Nephron (organoid): ENCODE results near the gene MYO1D.

Experiments
- H3K27ac Mint-ChIP-seq, 3 experiments: 2 replicates each; pipeline ENCODE4 v1.8.0; 2020; ENCODE audit warnings: mixed read lengths in 3 of 3, mild to moderate bottlenecking in 2 of 3, moderate library complexity in 1 of 3
- H3K27me3 Mint-ChIP-seq: 2 replicates; pipeline ENCODE4 v1.8.0; 2021; ENCODE audit warnings: low read depth, mild to moderate bottlenecking, moderate library complexity, mixed read lengths
- H3K36me3 Mint-ChIP-seq: 2 replicates; pipeline ENCODE4 v1.8.0; 2020; ENCODE audit warnings: low read depth, mixed read lengths
- H3K4me1 Mint-ChIP-seq: 2 replicates; pipeline ENCODE4 v1.8.0; 2020; ENCODE audit warnings: mixed read lengths
- H3K4me3 Mint-ChIP-seq, 3 experiments: 2 replicates each; pipeline ENCODE4 v1.8.0; 2020; ENCODE audit warnings: mild to moderate bottlenecking in 3 of 3, mixed read lengths in 3 of 3, moderate library complexity in 2 of 3
- H3K9me3 Mint-ChIP-seq: 2 replicates; pipeline ENCODE4 v1.8.0; 2020; ENCODE audit warnings: mixed read lengths
- TF ChIP-seq, protein P1 (sequence below), 3 experiments: fragments of 200-600 bp; sonication (generic); IDR thresholded peaks; one replicate each; pipeline ENCODE4 v1.5.0; 2021; ENCODE audit warnings: antibody characterized with exemption in 3 of 3; ENCODE audit not compliant: unreplicated experiment in 3 of 3

MYO1D gene

DNA sequence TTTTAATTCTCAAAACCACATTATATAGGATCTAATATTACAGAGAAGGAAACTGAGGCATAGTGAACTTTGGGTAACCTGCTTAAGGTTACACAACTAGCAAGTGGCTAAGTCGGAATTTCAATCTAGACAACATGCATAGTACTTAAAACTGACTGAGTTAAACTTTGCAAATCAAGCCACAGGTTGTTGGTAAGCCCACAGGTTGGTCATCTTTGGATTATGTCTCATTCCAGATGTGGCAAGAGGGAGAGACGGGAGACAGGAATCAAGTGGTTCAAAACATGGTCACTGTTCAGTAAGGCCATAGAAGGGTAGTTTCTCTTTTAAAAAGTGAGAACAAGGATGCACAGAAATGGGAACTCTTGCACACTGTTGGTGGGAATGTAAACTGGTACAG is 57.1 kb downstream of the MYO1D start:
- Mint-ChIP-seq H3K9me3 (no peaks in the 10 kb centered on the region), H3K4me1 (no peaks in the 10 kb centered on the region), H3K36me3 (no peaks in the 10 kb centered on the region), H3K4me3 (no peak overlapping the region), H3K27me3 (peaks cover 4% of the 10 kb centered on the region), H3K27ac (no peak overlapping the region)
- TF ChIP-seq, protein P1, sequence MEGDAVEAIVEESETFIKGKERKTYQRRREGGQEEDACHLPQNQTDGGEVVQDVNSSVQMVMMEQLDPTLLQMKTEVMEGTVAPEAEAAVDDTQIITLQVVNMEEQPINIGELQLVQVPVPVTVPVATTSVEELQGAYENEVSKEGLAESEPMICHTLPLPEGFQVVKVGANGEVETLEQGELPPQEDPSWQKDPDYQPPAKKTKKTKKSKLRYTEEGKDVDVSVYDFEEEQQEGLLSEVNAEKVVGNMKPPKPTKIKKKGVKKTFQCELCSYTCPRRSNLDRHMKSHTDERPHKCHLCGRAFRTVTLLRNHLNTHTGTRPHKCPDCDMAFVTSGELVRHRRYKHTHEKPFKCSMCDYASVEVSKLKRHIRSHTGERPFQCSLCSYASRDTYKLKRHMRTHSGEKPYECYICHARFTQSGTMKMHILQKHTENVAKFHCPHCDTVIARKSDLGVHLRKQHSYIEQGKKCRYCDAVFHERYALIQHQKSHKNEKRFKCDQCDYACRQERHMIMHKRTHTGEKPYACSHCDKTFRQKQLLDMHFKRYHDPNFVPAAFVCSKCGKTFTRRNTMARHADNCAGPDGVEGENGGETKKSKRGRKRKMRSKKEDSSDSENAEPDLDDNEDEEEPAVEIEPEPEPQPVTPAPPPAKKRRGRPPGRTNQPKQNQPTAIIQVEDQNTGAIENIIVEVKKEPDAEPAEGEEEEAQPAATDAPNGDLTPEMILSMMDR (IDR thresholded peaks at IDR 0.05; ENCODE audit: unreplicated experiment in 3 of 3): no peak

DNA sequence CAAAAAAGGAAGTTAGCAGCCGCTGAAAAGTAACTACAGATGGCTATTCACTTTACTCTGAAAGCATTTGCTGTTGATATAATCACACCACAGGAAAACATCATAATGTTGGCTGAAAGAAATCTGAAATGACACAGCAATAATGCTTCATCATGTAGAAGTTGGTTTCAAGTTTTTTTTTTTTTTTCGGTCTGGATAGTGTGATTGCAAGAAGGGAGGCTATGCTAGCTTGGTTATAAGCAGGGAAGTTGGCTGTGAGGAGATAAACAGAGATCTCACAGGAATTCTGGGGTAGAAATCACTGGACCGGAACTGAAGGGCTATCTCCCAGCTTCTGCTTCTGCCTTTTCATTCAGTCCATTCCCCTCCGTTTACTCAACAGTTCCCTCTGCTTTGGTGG is 57.9 kb downstream of the MYO1D start:
- peaks cover 4% of the 10 kb centered on the region for H3K27me3 Mint-ChIP-seq
- H3K4me1 Mint-ChIP-seq: no peaks in the 10 kb centered on the region
- peak overlapping the region in 1 of 3 experiments; percentile 8 for H3K4me3 Mint-ChIP-seq
- no peak overlapping the region for H3K27ac Mint-ChIP-seq
- H3K36me3 Mint-ChIP-seq: no peaks in the 10 kb centered on the region
- no peaks in the 10 kb centered on the region for H3K9me3 Mint-ChIP-seq
- TF ChIP-seq, protein P1 (IDR thresholded peaks at IDR 0.05; ENCODE audit: unreplicated experiment in 3 of 3): no peak

DNA sequence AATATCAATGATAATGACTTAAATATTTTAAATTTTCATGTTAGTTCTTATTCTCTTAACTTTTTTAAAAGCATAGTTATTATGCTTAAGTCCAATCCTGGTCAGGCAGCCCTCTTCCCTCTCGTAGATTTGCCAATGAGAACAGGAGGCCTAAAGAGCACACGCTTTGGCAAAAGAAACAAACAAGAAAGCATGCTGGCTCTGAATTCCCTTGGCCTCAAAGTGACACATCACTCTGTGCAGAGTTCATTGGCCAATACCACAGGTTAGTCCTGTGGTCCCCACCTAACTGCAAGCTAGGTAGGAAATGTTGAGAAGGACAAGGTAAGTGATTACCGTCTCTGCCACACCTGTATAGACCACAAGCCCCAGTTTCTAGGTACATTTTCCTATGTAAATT is 61.5 kb downstream of the MYO1D start:
- TF ChIP-seq, protein P1 (IDR thresholded peaks at IDR 0.05; ENCODE audit: unreplicated experiment in 3 of 3): no peak
- Mint-ChIP-seq H3K4me3 (no peak overlapping the region), H3K27me3 (no peaks in the 10 kb centered on the region), H3K27ac (no peak overlapping the region), H3K9me3 (no peaks in the 10 kb centered on the region), H3K4me1 (no peaks in the 10 kb centered on the region), H3K36me3 (no peaks in the 10 kb centered on the region)

DNA sequence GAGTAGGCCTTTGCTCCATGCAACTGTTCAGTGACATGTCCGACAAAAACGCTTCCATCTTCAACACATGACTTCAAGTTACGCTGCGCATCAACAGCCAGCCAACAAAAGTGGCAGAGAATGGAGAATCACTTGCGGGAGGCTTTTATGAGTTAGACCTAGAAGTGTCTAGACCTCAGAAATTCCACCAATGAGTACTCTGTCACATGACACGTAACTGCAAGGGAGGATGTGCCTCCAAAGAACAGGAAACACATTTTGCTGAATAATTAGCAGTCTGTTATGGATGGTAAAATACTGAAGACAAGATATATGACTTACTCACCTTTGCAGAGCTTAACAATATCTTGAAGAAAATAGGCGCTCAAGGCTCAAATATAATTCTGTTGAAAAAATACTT is 62.1 kb downstream of the MYO1D start:
- Mint-ChIP-seq H3K4me1 (no peaks in the 10 kb centered on the region), H3K36me3 (no peaks in the 10 kb centered on the region), H3K9me3 (no peaks in the 10 kb centered on the region), H3K4me3 (no peak overlapping the region), H3K27me3 (no peaks in the 10 kb centered on the region), H3K27ac (no peak overlapping the region)
- TF ChIP-seq, protein P1 (IDR thresholded peaks at IDR 0.05; ENCODE audit: unreplicated experiment in 3 of 3): no peak

DNA sequence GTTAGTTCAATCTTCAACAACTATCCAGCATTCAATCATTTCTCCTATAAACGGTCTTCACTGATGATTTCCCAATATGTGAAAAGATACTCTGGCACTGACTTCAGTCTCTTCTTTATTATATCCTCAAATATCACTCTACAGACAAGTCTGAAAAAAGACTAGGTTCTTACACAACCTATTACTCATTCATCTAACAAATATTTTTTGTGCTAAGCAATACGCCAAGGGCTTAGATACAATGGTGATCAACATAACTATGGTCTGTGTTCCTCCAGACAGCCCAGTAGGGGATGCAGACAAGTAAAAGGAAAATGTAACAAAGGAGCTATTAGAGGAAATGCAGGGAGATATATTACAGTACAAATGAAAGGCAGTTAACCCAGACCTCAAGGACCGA is 63.9 kb downstream of the MYO1D start:
- H3K9me3 Mint-ChIP-seq: no peaks in the 10 kb centered on the region

DNA sequence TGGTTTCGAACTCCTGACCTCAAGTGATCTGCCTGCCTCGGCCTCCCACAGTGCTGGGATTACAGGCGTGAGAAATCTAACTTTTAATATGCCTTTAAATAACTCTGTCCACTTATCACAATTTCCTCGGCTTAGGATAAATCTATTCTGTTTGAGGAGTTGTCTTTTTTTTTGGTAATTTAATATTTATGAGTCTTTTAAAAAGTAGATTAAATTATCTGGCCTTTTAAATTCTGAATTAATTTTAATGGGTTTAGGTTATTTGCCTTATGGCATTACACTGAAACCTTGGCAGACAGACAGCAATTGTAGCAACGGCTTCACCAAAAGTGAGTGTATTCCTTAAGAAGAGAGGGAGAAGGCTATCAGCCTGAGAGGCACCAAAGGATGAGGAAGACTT is 66.2 kb downstream of the MYO1D start:
- no peaks in the 10 kb centered on the region for H3K36me3 Mint-ChIP-seq
- TF ChIP-seq, protein P1 (IDR thresholded peaks at IDR 0.05; ENCODE audit: unreplicated experiment in 3 of 3): no peak
- no peaks in the 10 kb centered on the region for H3K4me1 Mint-ChIP-seq
- no peaks in the 10 kb centered on the region for H3K9me3 Mint-ChIP-seq
- H3K27me3 Mint-ChIP-seq: no peaks in the 10 kb centered on the region
- no peak overlapping the region for H3K27ac Mint-ChIP-seq
- H3K4me3 Mint-ChIP-seq: no peak overlapping the region

More for the DNA sequence above, 63.9 kb downstream of the MYO1D start:
- H3K27ac Mint-ChIP-seq: no peak overlapping the region
- TF ChIP-seq, protein P1 (IDR thresholded peaks at IDR 0.05; ENCODE audit: unreplicated experiment in 3 of 3): no peak
- H3K4me1 Mint-ChIP-seq: no peaks in the 10 kb centered on the region
- H3K4me3 Mint-ChIP-seq: no peak overlapping the region
- no peaks in the 10 kb centered on the region for H3K36me3 Mint-ChIP-seq
- no peaks in the 10 kb centered on the region for H3K27me3 Mint-ChIP-seq
